Activated naive CD8-positive, alpha-beta T cell (primary cell): ENCODE results near the gene RBM45.
"Not testable (repeated sequence)": the region's sequence is repeated elsewhere in the genome, so short reads cannot be mapped to it uniquely, and the experiment has no call there.

Experiments
- H3K27ac Mint-ChIP-seq: one replicate; pipeline ENCODE4 v1.8.0; 2021; ENCODE audit warnings: mixed read lengths
- H3K27me3 Mint-ChIP-seq: one replicate; pipeline ENCODE4 v1.8.0; 2021; ENCODE audit warnings: mixed read lengths
- H3K36me3 Mint-ChIP-seq: one replicate; pipeline ENCODE4 v1.8.0; 2021; ENCODE audit warnings: mixed read lengths
- H3K4me1 Mint-ChIP-seq: one replicate; pipeline ENCODE4 v1.8.0; 2021; ENCODE audit warnings: low read depth, mixed read lengths
- H3K4me3 Mint-ChIP-seq: one replicate; pipeline ENCODE4 v1.8.0; 2021; ENCODE audit warnings: mild to moderate bottlenecking, mixed read lengths
- H3K9me3 Mint-ChIP-seq: one replicate; pipeline ENCODE4 v1.8.0; 2021; ENCODE audit warnings: low read depth, mixed read lengths

RBM45 gene

GRCh38 chr2:178123163-178123562, 10.9 kb downstream of the RBM45 start:
- no peaks in the 10 kb centered on the region for H3K27me3 Mint-ChIP-seq
- H3K9me3 Mint-ChIP-seq: no peaks in the 10 kb centered on the region
- no peak overlapping the region for H3K27ac Mint-ChIP-seq
- H3K36me3 Mint-ChIP-seq: peaks cover 18% of the 10 kb centered on the region
- H3K4me3 Mint-ChIP-seq: no peak overlapping the region
- peaks cover 9% of the 10 kb centered on the region for H3K4me1 Mint-ChIP-seq

GRCh38 chr2:178125125-178125524, 12.9 kb downstream of the RBM45 start:
- Mint-ChIP-seq H3K4me1 (no peaks in the 10 kb centered on the region), H3K27ac (no peak overlapping the region), H3K27me3 (no peaks in the 10 kb centered on the region), H3K36me3 (peaks cover 17% of the 10 kb centered on the region), H3K9me3 (no peaks in the 10 kb centered on the region), H3K4me3 (no peak overlapping the region)

- H3K36me3 Mint-ChIP-seq: peaks cover 17% of the 10 kb centered on the region
- H3K27me3 Mint-ChIP-seq: no peaks in the 10 kb centered on the region
- H3K4me1 Mint-ChIP-seq: no peaks in the 10 kb centered on the region
- no peak overlapping the region for H3K27ac Mint-ChIP-seq
- no peak overlapping the region for H3K4me3 Mint-ChIP-seq
- no peaks in the 10 kb centered on the region for H3K9me3 Mint-ChIP-seq
These were observed 13.6 kb downstream of the RBM45 start for GRCh38 chr2:178125862-178126261.

GRCh38 chr2:178128836-178129630, 16.8 kb downstream of the RBM45 start:
- Mint-ChIP-seq H3K4me1 (no peaks in the 10 kb centered on the region), H3K4me3 (no peak overlapping the region), H3K9me3 (no peaks in the 10 kb centered on the region), H3K27me3 (no peaks in the 10 kb centered on the region), H3K36me3 (peaks cover 15% of the 10 kb centered on the region), H3K27ac (no peak overlapping the region)

GRCh38 chr2:178136321-178137025, 24.2 kb downstream of the RBM45 start:
- Mint-ChIP-seq H3K9me3 (no peaks in the 10 kb centered on the region), H3K27ac (no peak overlapping the region), H3K4me3 (no peak overlapping the region), H3K36me3 (peaks cover 5% of the 10 kb centered on the region), H3K27me3 (no peaks in the 10 kb centered on the region), H3K4me1 (no peaks in the 10 kb centered on the region)

- H3K27me3 Mint-ChIP-seq: peaks cover 6% of the 10 kb centered on the region
- no peaks in the 10 kb centered on the region for H3K9me3 Mint-ChIP-seq
- no peak overlapping the region for H3K27ac Mint-ChIP-seq
- no peak overlapping the region for H3K4me3 Mint-ChIP-seq
- no peaks in the 10 kb centered on the region for H3K36me3 Mint-ChIP-seq
- no peaks in the 10 kb centered on the region for H3K4me1 Mint-ChIP-seq
These were observed 30.2 kb downstream of the RBM45 start for GRCh38 chr2:178142274-178143065.

GRCh38 chr2:178143481-178143880, 31.2 kb downstream of the RBM45 start:
- no peaks in the 10 kb centered on the region for H3K36me3 Mint-ChIP-seq
- H3K4me1 Mint-ChIP-seq: no peaks in the 10 kb centered on the region
- H3K27me3 Mint-ChIP-seq: peaks cover 9% of the 10 kb centered on the region
- H3K27ac Mint-ChIP-seq: no peak overlapping the region
- no peaks in the 10 kb centered on the region for H3K9me3 Mint-ChIP-seq
- no peak overlapping the region for H3K4me3 Mint-ChIP-seq

- H3K4me3 Mint-ChIP-seq: no peak overlapping the region
- no peaks in the 10 kb centered on the region for H3K4me1 Mint-ChIP-seq
- H3K27ac Mint-ChIP-seq: no peak overlapping the region
- H3K27me3 Mint-ChIP-seq: peaks cover 25% of the 10 kb centered on the region
- H3K9me3 Mint-ChIP-seq: peaks cover 7% of the 10 kb centered on the region
- no peaks in the 10 kb centered on the region for H3K36me3 Mint-ChIP-seq
These were observed 39.8 kb downstream of the RBM45 start for GRCh38 chr2:178152033-178152432.

GRCh38 chr2:178152542-178152941, 40.3 kb downstream of the RBM45 start:
- Mint-ChIP-seq H3K27me3 (peaks cover 25% of the 10 kb centered on the region), H3K4me1 (no peaks in the 10 kb centered on the region), H3K27ac (no peak overlapping the region), H3K9me3 (peaks cover 7% of the 10 kb centered on the region), H3K36me3 (no peaks in the 10 kb centered on the region), H3K4me3 (no peak overlapping the region)

- Mint-ChIP-seq H3K9me3 (peaks cover 7% of the 10 kb centered on the region), H3K27me3 (peaks cover 22% of the 10 kb centered on the region), H3K36me3 (no peaks in the 10 kb centered on the region), H3K27ac (no peak overlapping the region), H3K4me1 (no peaks in the 10 kb centered on the region), H3K4me3 (no peak overlapping the region)
These were observed 40.7 kb downstream of the RBM45 start for GRCh38 chr2:178152977-178153376.

GRCh38 chr2:178153878-178154277, 41.6 kb downstream of the RBM45 start:
- not testable (repeated sequence) for H3K4me3 Mint-ChIP-seq, H3K27ac Mint-ChIP-seq, H3K36me3 Mint-ChIP-seq, H3K9me3 Mint-ChIP-seq, H3K4me1 Mint-ChIP-seq
- peaks cover 22% of the 10 kb centered on the region for H3K27me3 Mint-ChIP-seq

GRCh38 chr2:178155524-178155923, 43.3 kb downstream of the RBM45 start:
- H3K4me3 Mint-ChIP-seq: no peak overlapping the region
- H3K36me3 Mint-ChIP-seq: no peaks in the 10 kb centered on the region
- H3K9me3 Mint-ChIP-seq: peaks cover 7% of the 10 kb centered on the region
- H3K27me3 Mint-ChIP-seq: peaks cover 19% of the 10 kb centered on the region
- no peak overlapping the region for H3K27ac Mint-ChIP-seq
- H3K4me1 Mint-ChIP-seq: no peaks in the 10 kb centered on the region

GRCh38 chr2:178157574-178157973, 45.3 kb downstream of the RBM45 start:
- Mint-ChIP-seq H3K27me3 (peaks cover 24% of the 10 kb centered on the region), H3K36me3 (no peaks in the 10 kb centered on the region), H3K9me3 (peaks cover 7% of the 10 kb centered on the region), H3K4me1 (no peaks in the 10 kb centered on the region), H3K4me3 (no peak overlapping the region), H3K27ac (no peak overlapping the region)

GRCh38 chr2:178159966-178160365, 47.7 kb downstream of the RBM45 start:
- Mint-ChIP-seq H3K36me3 (no peaks in the 10 kb centered on the region), H3K27ac (no peak overlapping the region), H3K4me1 (no peaks in the 10 kb centered on the region), H3K9me3 (peaks cover 6% of the 10 kb centered on the region), H3K4me3 (no peak overlapping the region), H3K27me3 (peaks cover 20% of the 10 kb centered on the region)

- H3K4me3 Mint-ChIP-seq: no peak overlapping the region
These were observed 48.4 kb downstream of the RBM45 start for GRCh38 chr2:178160601-178161000.

More at GRCh38 chr2:178160601-178161000, 48.4 kb downstream of the RBM45 start:
- H3K36me3 Mint-ChIP-seq: no peaks in the 10 kb centered on the region
- peaks cover under 1% of the 10 kb centered on the region for H3K9me3 Mint-ChIP-seq
- H3K27me3 Mint-ChIP-seq: peaks cover 15% of the 10 kb centered on the region
- H3K27ac Mint-ChIP-seq: no peak overlapping the region
- no peaks in the 10 kb centered on the region for H3K4me1 Mint-ChIP-seq
